PFSK-1 (cell line): ENCODE results near the gene VCY1B. TPM values are rescaled to one million over a fixed set of nuclear protein-coding genes. Genes with fewer than 3 reads are reported as not detected.
"Not testable (repeated sequence)": the region's sequence is repeated elsewhere in the genome, so short reads cannot be mapped to it uniquely, and the experiment has no call there.

Experiments used
- FOXP2 ChIP-seq: optimal IDR thresholded peaks from 2 replicates; pipeline ENCODE3; 2011; ENCODE audit warnings: borderline replicate concordance, control low read depth, inconsistent platforms; ENCODE audit not compliant: insufficient read depth; ENCODE audit errors: extremely low read length, extremely low read depth
- POLR2AphosphoS5 ChIP-seq: IDR thresholded peaks from 2 replicates; pipeline ENCODE4 v1.6.1; 2012; ENCODE audit warnings: low read depth, mild to moderate bottlenecking, control low read depth, low read length, moderate library complexity
- SIN3A ChIP-seq: IDR thresholded peaks from 2 replicates; pipeline ENCODE4 v1.6.1; 2012; ENCODE audit warnings: mild to moderate bottlenecking, low read length, moderate library complexity, borderline replicate concordance; ENCODE audit not compliant: insufficient read depth
- TAF1 ChIP-seq: IDR thresholded peaks from 2 replicates; pipeline ENCODE4 v1.6.1; 2012; ENCODE audit warnings: low read length, control low read depth, borderline replicate concordance; ENCODE audit not compliant: insufficient read depth
- polyA plus RNA-seq: library from polyadenylated mRNA; unstranded; fragments of >200 nt; gene quantifications from one replicate; pipeline ENCODE4 v1.2.1, GENCODE V29; 2012; ENCODE audit warnings: low read depth, missing spikeins; ENCODE audit not compliant: insufficient read length
- TF ChIP-seq, protein P1 (sequence below), 2 experiments: IDR thresholded peaks; 2 replicates each; pipeline versions ENCODE4 v1.6.1 to v1.8.0; 2011 to 2012; ENCODE audit warnings: low read depth in 2 of 2, low read length in 2 of 2, control low read depth in 1 of 2, inconsistent platforms in 1 of 2, mild to moderate bottlenecking in 1 of 2, moderate library complexity in 1 of 2; ENCODE audit not compliant: insufficient read depth in 1 of 2

Gene VCY1B
- polyA plus RNA-seq: not detected

DNA sequence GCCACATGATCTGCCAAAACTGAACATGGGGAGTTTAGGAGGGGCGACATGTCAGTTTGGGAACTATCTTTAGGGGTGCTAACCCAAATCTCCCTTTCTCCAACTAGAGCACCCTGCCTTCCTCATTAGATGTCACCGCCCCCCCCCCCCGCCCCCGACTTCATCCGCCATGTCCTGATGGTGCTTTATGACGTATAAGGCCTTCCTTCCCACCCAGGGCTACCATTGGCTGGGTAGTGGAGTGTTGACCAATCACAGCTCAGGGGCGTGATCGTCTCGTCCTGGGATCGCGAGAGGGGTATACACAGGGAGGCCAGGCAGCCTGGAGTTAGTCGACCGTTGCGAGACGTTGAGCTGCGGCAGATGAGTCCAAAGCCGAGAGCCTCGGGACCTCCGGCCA is at the start of gene VCY1B:
Gene VCY1B, plus strand, starts transcription at position 301 of the 400 bp plus-strand sequence. Its CDS starts 63 bp downstream, at position 364.
- not testable (repeated sequence) for TF ChIP-seq TAF1, SIN3A
- TF ChIP-seq, protein P1, sequence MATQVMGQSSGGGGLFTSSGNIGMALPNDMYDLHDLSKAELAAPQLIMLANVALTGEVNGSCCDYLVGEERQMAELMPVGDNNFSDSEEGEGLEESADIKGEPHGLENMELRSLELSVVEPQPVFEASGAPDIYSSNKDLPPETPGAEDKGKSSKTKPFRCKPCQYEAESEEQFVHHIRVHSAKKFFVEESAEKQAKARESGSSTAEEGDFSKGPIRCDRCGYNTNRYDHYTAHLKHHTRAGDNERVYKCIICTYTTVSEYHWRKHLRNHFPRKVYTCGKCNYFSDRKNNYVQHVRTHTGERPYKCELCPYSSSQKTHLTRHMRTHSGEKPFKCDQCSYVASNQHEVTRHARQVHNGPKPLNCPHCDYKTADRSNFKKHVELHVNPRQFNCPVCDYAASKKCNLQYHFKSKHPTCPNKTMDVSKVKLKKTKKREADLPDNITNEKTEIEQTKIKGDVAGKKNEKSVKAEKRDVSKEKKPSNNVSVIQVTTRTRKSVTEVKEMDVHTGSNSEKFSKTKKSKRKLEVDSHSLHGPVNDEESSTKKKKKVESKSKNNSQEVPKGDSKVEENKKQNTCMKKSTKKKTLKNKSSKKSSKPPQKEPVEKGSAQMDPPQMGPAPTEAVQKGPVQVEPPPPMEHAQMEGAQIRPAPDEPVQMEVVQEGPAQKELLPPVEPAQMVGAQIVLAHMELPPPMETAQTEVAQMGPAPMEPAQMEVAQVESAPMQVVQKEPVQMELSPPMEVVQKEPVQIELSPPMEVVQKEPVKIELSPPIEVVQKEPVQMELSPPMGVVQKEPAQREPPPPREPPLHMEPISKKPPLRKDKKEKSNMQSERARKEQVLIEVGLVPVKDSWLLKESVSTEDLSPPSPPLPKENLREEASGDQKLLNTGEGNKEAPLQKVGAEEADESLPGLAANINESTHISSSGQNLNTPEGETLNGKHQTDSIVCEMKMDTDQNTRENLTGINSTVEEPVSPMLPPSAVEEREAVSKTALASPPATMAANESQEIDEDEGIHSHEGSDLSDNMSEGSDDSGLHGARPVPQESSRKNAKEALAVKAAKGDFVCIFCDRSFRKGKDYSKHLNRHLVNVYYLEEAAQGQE (IDR thresholded peaks at IDR 0.05; ENCODE audit: insufficient read depth in 1 of 2, low read depth in 2 of 2, low read length in 2 of 2): not testable (repeated sequence)

DNA sequence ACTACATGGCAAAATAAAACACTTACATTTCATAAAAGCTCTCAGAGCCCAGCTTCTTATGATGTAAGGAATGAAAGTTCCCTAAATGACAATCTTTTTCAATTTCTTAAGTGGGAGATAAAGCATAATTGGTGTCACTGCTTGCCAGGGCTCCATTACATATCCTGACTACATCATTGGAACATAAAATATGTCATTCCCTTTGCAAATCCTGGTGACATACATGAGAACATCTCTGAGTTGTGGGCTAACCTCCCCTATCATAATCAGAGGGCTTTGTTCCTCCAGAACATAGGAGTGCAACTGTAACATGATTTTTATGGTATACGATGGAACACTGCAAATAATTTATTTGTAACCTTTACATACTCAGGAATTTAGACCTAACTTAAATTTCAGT is 29.9 kb downstream of the VCY1B start:
- TF ChIP-seq, protein P1 (IDR thresholded peaks at IDR 0.05; ENCODE audit: insufficient read depth in 1 of 2, low read depth in 2 of 2, low read length in 2 of 2): no peak
- TF ChIP-seq TAF1 (no peak), POLR2AphosphoS5 (no peak), FOXP2 (no peak), SIN3A (no peak)
